ENCODE results near the gene DUOXA2. TPM values are rescaled to one million over a fixed set of nuclear protein-coding genes. Genes with fewer than 3 reads are reported as not detected.

Gene DUOXA2
- polyA plus RNA-seq, 2 of the 4 experiments (the other 2 are of a cell fraction) = not detected

- TF ChIP-seq CHD2 (IDR thresholded peaks at IDR 0.05; ENCODE audit: low read length, partially characterized antibody) (no peak), POLR2AphosphoS2 (conservative IDR thresholded peaks at IDR 0.05; ENCODE audit: low read length) (no peak), ZNF302 (CRISPR knock-in tag; IDR thresholded peaks at IDR 0.05) (no peak), MAFK (IDR thresholded peaks at IDR 0.05; ENCODE audit: partially characterized antibody) (no peak), JUNB (IDR thresholded peaks at IDR 0.05) (no peak), NFE2L2 (conservative IDR thresholded peaks at IDR 0.05; ENCODE audit: low read length) (no peak)
- DNase-seq (ENCODE audit: low read depth in 1 of 2, low spot score in 1 of 2) = no peak
- no peak for ATAC-seq
- H3K27ac ChIP-seq = no peak overlapping the region
- H3K4me1 ChIP-seq = no peaks in the 10 kb centered on the region
- no peak overlapping the region for H3K4me3 ChIP-seq
- ChIA-PET CTCF (interaction anchor here (0.9 to 1.6 kb wide), 3 partner anchors 10 to 21 kb away, joined by 3 to 7 read pairs (median 4); no protein-coding TSS in a partner anchor), POLR2A (no interaction called here)
- 94% methylated on average over 5 of the region's 7 CpGs for WGBS (ENCODE audit: missing lambda C conversion rate)
- no peak overlapping the region for H3K4me2 ChIP-seq
- no peak for FAIRE-seq
- H3K9me3 ChIP-seq = no peaks in the 10 kb centered on the region
Observed at GRCh38 chr15:45097466-45097865, 16.7 kb upstream of the DUOXA2 start.

- ATAC-seq (no peak), FAIRE-seq (no peak), DNase-seq (ENCODE audit: low read depth in 1 of 2, low spot score in 1 of 2) (no peak)
- ChIA-PET POLR2A (no interaction called here), CTCF (no interaction called here)
- Histone ChIP-seq H3K4me3 (no peak overlapping the region), H3K27ac (no peak overlapping the region), H3K9me3 (no peaks in the 10 kb centered on the region), H3K4me2 (no peak overlapping the region), H3K4me1 (no peaks in the 10 kb centered on the region)
- TF ChIP-seq FOXS1 (CRISPR knock-in tag; IDR thresholded peaks at IDR 0.05) = no peak
- WGBS (ENCODE audit: missing lambda C conversion rate) = 70% methylated on average over 15 of the region's 23 CpGs
Observed at GRCh38 chr15:45099549-45100165, 14.5 kb upstream of the DUOXA2 start.

GRCh38 chr15:45100884-45101625, 13.1 kb upstream of the DUOXA2 start:
- TF ChIP-seq CBX2 (IDR thresholded peaks at IDR 0.05; ENCODE audit: borderline replicate concordance, low read depth) (no peak), FOSL2 (IDR thresholded peaks at IDR 0.05) (no peak), FOSL2 (CRISPR knock-in tag; IDR thresholded peaks at IDR 0.05) (no peak), KDM1A (IDR thresholded peaks at IDR 0.05; ENCODE audit: low read depth) (no peak), MAX (IDR thresholded peaks at IDR 0.05) (no peak), ZNF302 (CRISPR knock-in tag; IDR thresholded peaks at IDR 0.05) (no peak), POLR2AphosphoS2 (conservative IDR thresholded peaks at IDR 0.05; ENCODE audit: low read length) (no peak), TP53 (CRISPR knock-in tag; IDR thresholded peaks at IDR 0.05) (no peak), BHLHE40 (IDR thresholded peaks at IDR 0.05; ENCODE audit: low read depth, low read length) (no peak), JUN (IDR thresholded peaks at IDR 0.05) (no peak), CBX8 (IDR thresholded peaks at IDR 0.05) (no peak), HMGXB4 (CRISPR knock-in tag; IDR thresholded peaks at IDR 0.05; ENCODE audit: borderline replicate concordance) (no peak), CEBPB (IDR thresholded peaks at IDR 0.05) (no peak)
- Histone ChIP-seq H3K9me3 (no peaks in the 10 kb centered on the region), H3K4me2 (no peak overlapping the region), H3K27ac (no peak overlapping the region), H3K4me3 (no peak overlapping the region), H3K4me1 (no peaks in the 10 kb centered on the region)
- CTCF ChIA-PET = interaction anchor here (0.6 to 1.2 kb wide), 2 partner anchors 14 to 223 kb away, joined by 3 to 4 read pairs; partner anchors contain the start of genes DUOX2 and DUOXA2
- DNase-seq (ENCODE audit: low read depth in 1 of 2, low spot score in 1 of 2) (no peak), ATAC-seq (no peak), FAIRE-seq (no peak)
- POLR2A ChIA-PET = no interaction called here
- 43% methylated on average over 4 of the region's 7 CpGs for WGBS (ENCODE audit: missing lambda C conversion rate)

GRCh38 chr15:45101749-45102148, 12.4 kb upstream of the DUOXA2 start:
- FAIRE-seq (no peak), DNase-seq (ENCODE audit: low read depth in 1 of 2, low spot score in 1 of 2) (no peak)
- CTCF ChIA-PET = interaction anchor here (0.6 to 1.2 kb wide), 3 partner anchors 13 to 223 kb away, joined by 3 to 4 read pairs (median 3); partner anchors contain the start of genes DUOX2 and DUOXA2

More at GRCh38 chr15:45101749-45102148, 12.4 kb upstream of the DUOXA2 start:
- TF ChIP-seq SREBF2 (IDR thresholded peaks at IDR 0.05) (no peak), REST (IDR thresholded peaks at IDR 0.05) (no peak), MAFK (IDR thresholded peaks at IDR 0.05; ENCODE audit: partially characterized antibody) (no peak), SMC3 (IDR thresholded peaks at IDR 0.05) (no peak), NR3C1 (IDR thresholded peaks at IDR 0.05) (no peak), CBX8 (IDR thresholded peaks at IDR 0.05) (no peak), NFE2L2 (conservative IDR thresholded peaks at IDR 0.05; ENCODE audit: low read length) (no peak), ESRRA (IDR thresholded peaks at IDR 0.05; ENCODE audit: borderline replicate concordance, low read length) (no peak)
- Histone ChIP-seq H3K4me1 (no peaks in the 10 kb centered on the region), H3K27ac (no peak overlapping the region), H3K9me3 (no peaks in the 10 kb centered on the region), H3K4me2 (no peak overlapping the region), H3K4me3 (no peak overlapping the region)
- POLR2A ChIA-PET = no interaction called here
- ATAC-seq = no peak
- WGBS (ENCODE audit: missing lambda C conversion rate) = 72% methylated on average over 9 of the region's 12 CpGs
